ENCODE data around the gene HRCT1. TPM values are rescaled to one million over a fixed set of nuclear protein-coding genes. Genes with fewer than 3 reads are reported as not detected.
A peak's percentile ranks its signal among the peaks of the same experiment; 100 is the strongest.

The HRCT1 gene
- total and polyA plus RNA-seq, 2 of the 4 experiments (the other 2 are of a cell fraction): 1.1 to 3.9 TPM

GRCh38 chr9:35919212-35920008, 13.4 kb downstream of the HRCT1 start:
- BruUV-seq (replicated peaks): no TSS peak
- Histone ChIP-seq H2AFZ (replicated peaks; ENCODE audit: low read length, poor library complexity) (no peak overlapping the region), H2BK15ac (ENCODE audit: low read depth, low read length) (peak overlapping the region; percentile 83; the same call in 2 of the 3 replicates), H3K4ac (ENCODE audit: low read depth, low read length) (peak overlapping the region; percentile 77), H3K56ac (ENCODE audit: extremely low read depth, insufficient read depth, low read length) (no peak overlapping the region), H3K14ac (replicated peaks; ENCODE audit: low read depth, low read length) (no peak overlapping the region), H4K91ac (ENCODE audit: insufficient read depth, low read depth, low read length) (peak overlapping the region; percentile 43; the same call in 1 of the 2 replicates), H3K18ac (ENCODE audit: low read depth, low read length) (peak overlapping the region; percentile 3; the same call in 1 of the 2 replicates), H3K4me2 (ENCODE audit: low read depth, low read length) (no peak overlapping the region), H3K9ac (ENCODE audit: low read depth, low read length) (no peak overlapping the region), H2BK5ac (ENCODE audit: low read depth, low read length, poor library complexity, severe bottlenecking) (peak overlapping the region; percentile 7), H4K5ac (ENCODE audit: low read depth, low read length) (peak overlapping the region; percentile 18; the same call in 1 of the 2 replicates), H3K27ac (ENCODE audit: insufficient read depth, low read length) (no peak overlapping the region), H3K36me3 (ENCODE audit: control insufficient read depth, insufficient read depth, low read length) (no peaks in the 10 kb centered on the region), H4K8ac (ENCODE audit: low read depth in 2 of 2, low read length in 2 of 2) (peak overlapping the region in 1 of 2 experiments; percentile 66; a peak in 1 of 4 replicates), H3K79me1 (ENCODE audit: low read depth in 1 of 2, low read length in 2 of 2) (no peaks in the 10 kb centered on the region), H3K27me3 (ENCODE audit: control insufficient read depth, insufficient read depth, low read length) (no peaks in the 10 kb centered on the region), H3K9me1 (ENCODE audit: insufficient read depth, low read length) (peaks cover 3% of the 10 kb centered on the region; the same call in 1 of the 2 replicates), H2AK5ac (ENCODE audit: low read depth, low read length) (0 out of 2 replicates have a peak overlapping the region, but pooled peaks have one; percentile 44), H4K20me1 (ENCODE audit: insufficient read depth, low read length) (no peaks in the 10 kb centered on the region), H2BK20ac (ENCODE audit: low read depth, low read length) (peak overlapping the region; percentile 53), H2BK120ac (ENCODE audit: low read depth, low read length) (peak overlapping the region; percentile 51), H3K23ac (ENCODE audit: low read depth, low read length) (0 out of 2 replicates have a peak overlapping the region, but pooled peaks have one; percentile 56), H3K9me3 (ENCODE audit: control insufficient read depth, insufficient read depth, low read length) (no peaks in the 10 kb centered on the region), H2AK9ac (replicated peaks; ENCODE audit: low read depth, low read length, poor library complexity) (no peak overlapping the region), H3K4me3 (ENCODE audit: insufficient read depth, low read depth, low read length) (no peak overlapping the region), H3K4me1 (ENCODE audit: control insufficient read depth, insufficient read depth, low read length) (peaks cover 5% of the 10 kb centered on the region)
- dilution Hi-C loops (cut with HindIII; ENCODE audit: low sequenced_read_pairs, unreplicated experiment): no loop called here
- WGBS, 2 experiments (ENCODE audit: extremely low coverage in 2 of 2, insufficient read length in 1 of 2): no CpG with 5 or more reads among the region's 3 CpGs
- DNase-seq (no peak), ATAC-seq (ENCODE audit: low read depth) (no peak)
- ChIA-PET POLR2A (ENCODE audit: unreplicated experiment) (no interaction called here), CTCF (no interaction called here)
- intact Hi-C loops (cut with micrococcal nuclease): no loop called here
- in situ Hi-C loops (cut with MboI; ENCODE audit: low sequenced_read_pairs): no loop called here
- TF ChIP-seq RAD21 (IDR thresholded peaks at IDR 0.05; ENCODE audit: low read length): no peak
- TF ChIP-seq CTCF (conservative IDR thresholded peaks at IDR 0.05; ENCODE audit: low read depth, low read length): no peak
- TF ChIP-seq NFE2L2 (IDR thresholded peaks at IDR 0.05; ENCODE audit: low read depth, low read length): no peak
- no peak for TF ChIP-seq BHLHE40 (IDR thresholded peaks at IDR 0.05; ENCODE audit: low read depth, low read length)
- no peak for TF ChIP-seq MXI1 (IDR thresholded peaks at IDR 0.05; ENCODE audit: borderline replicate concordance, low read depth, low read length)
- TF ChIP-seq USF2 (IDR thresholded peaks at IDR 0.05; ENCODE audit: low read depth, low read length): no peak
- no peak for TF ChIP-seq FOS (IDR thresholded peaks at IDR 0.05; ENCODE audit: low read depth, low read length)
- TF ChIP-seq CEBPB (IDR thresholded peaks at IDR 0.05; ENCODE audit: low read depth, low read length): no peak
- TF ChIP-seq MAFK (IDR thresholded peaks at IDR 0.05; ENCODE audit: low read depth, low read length): no peak
- no peak for TF ChIP-seq ELK1 (IDR thresholded peaks at IDR 0.05; ENCODE audit: borderline replicate concordance, low read depth, low read length)
- TF ChIP-seq POLR2A (IDR thresholded peaks at IDR 0.05; ENCODE audit: low read depth, low read length): no peak
- no peak for TF ChIP-seq SMC3 (IDR thresholded peaks at IDR 0.05; ENCODE audit: low read depth, low read length)
- no peak for TF ChIP-seq MAZ (IDR thresholded peaks at IDR 0.05; ENCODE audit: borderline replicate concordance, low read depth, low read length)

All from IMR-90 (cell line).